GM19455 (cell line): ENCODE data around the gene PTGER3.
"Not testable (repeated sequence)": the region's sequence is repeated elsewhere in the genome, so short reads cannot be mapped to it uniquely, and the experiment has no call there.

ENCODE experiments used
- ATAC-seq: cut with Tn5 transposase; IDR thresholded peaks from one replicate; pipeline ENCODE4 v1.9.1; 2021; ENCODE audit not compliant: unreplicated experiment

The PTGER3 gene

DNA sequence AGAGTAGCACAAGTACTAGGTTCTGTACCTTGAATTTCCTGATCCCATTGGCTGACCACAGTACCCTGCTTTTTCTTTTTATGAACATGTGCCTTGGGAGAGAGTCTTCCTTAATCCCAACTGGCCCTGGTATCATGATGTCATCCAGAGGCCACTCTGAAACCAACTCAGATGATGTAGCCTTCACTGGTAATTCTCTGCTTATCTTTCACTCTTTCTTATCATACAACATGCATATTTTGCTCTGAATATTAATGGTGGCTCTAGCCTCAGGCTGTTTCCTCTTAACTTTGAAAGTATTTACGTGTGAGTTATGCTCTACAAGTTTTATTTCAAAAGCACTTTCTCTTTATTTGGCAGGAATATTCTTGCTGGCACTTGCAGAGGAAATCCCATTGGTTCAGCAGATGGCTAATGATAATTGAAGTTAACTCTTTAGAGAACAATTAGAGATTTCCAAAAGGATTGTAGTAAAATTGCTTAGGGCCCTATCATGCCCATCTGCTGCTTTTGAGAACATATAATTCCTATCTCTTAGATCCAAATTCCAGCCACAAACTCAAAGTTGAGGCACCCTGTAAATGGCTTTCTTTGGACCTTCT is 86.1 kb downstream of the PTGER3 start:
- ATAC-seq: no peak

GRCh38 chr1:70948396-70949017 is 99.1 kb downstream of the PTGER3 start:
- ATAC-seq: no peak

- no peak for ATAC-seq
Observed at GRCh38 chr1:70947835-70948234, 99.8 kb downstream of the PTGER3 start.

DNA sequence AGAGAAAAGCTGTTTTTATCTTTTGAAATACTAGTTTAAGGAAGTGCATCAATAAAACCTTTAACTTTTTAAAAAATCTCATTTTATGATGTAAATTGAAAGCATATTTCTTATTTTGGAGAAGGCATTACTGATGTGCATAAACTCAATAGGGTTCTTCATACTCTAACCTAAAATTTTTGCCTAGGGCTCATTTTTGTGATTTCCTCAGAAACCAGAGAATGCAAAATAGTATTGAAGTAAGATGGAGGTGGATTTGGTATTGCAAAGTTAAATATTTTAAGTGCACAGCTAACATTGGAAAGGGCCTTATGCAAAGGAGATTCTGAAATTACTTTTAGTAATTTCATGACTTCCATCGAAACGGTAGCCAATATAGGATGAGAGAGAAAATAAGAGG is 101.9 kb downstream of the PTGER3 start:
- no peak for ATAC-seq

- ATAC-seq: no peak
Observed at GRCh38 chr1:70945251-70945650, 102.4 kb downstream of the PTGER3 start.

GRCh38 chr1:70941563-70941962 is 106.1 kb downstream of the PTGER3 start:
- ATAC-seq: no peak

GRCh38 chr1:70940398-70940797 is 107.2 kb downstream of the PTGER3 start:
- ATAC-seq: not testable (repeated sequence)

DNA sequence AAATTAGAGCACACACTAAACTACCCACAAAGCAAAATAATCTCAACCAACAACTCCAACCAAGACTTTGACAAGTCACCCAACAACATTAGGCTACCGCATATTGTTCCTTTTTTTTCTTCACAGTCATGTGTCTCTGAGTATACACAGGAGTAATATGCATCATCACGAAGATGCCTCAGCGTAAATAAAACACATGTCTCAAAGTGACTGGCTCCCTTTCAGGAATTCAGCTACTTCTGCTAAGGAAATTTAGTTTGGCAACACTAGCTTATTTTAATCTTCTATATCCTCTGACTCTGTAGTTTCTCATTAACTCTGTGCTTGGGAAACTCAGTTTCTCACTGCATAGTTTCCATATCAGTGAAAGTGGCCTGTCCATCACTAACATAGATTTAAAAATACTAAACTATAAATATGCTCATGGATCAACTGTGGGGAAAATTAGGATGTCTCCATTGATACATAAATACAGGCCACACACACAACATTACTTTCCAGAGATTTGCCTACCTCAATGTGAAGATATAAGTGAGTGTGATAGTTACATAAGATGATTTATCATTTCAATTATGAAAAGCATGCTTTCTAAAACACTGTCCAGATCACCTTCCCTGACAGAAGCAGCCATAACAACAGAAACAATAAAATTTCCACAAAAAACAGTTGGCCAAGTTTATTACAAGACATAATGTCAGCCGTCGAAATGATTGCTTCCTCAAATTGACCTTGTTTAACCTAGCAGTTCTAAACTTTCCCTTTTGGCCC is 113.2 kb downstream of the PTGER3 start:
- no peak for ATAC-seq

GRCh38 chr1:70930062-70930461 is 117.6 kb downstream of the PTGER3 start:
- no peak for ATAC-seq

DNA sequence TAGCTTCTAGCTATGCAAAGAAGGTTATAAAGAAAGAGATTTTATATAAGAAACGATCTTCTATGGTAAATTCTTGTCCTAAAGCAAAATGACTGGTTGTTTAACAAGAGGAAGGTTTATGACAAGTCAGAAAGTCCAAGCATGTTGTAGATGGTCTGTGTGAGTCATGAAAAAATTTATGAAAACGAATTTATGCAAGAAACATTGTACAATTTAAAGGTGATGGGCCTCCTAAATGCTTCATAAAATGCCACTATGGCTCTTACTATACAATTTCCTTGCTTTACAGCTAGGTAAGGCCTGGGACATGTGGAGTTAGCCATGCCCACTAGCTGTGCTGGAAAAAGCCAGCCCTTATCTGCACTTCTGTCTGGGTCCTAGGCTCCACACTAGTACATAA is 125.4 kb downstream of the PTGER3 start:
- ATAC-seq: no peak
